SH-SY5Y (cell line): ENCODE measurements around the gene AGMAT.

Experiments
- GATA2 ChIP-seq: IDR thresholded peaks from 2 replicates; pipeline ENCODE4 v1.6.1; 2011; ENCODE audit warnings: mild to moderate bottlenecking, low read depth, low read length
- GATA3 ChIP-seq: IDR thresholded peaks from 2 replicates; pipeline ENCODE4 v1.6.1; 2011; ENCODE audit warnings: low read depth, mild to moderate bottlenecking, low read length, moderate library complexity

GRCh38 chr1:15610167-15610566 lies 25.3 kb upstream of the AGMAT start:
- TF ChIP-seq GATA2 (no peak), GATA3 (no peak)
